Fibroblast of villous mesenchyme (primary cell): Measurements from ENCODE around the gene CD55. TPM values are rescaled to one million over a fixed set of nuclear protein-coding genes. Genes with fewer than 3 reads are reported as not detected.

Experiments used
- DNase-seq: peaks from one replicate; pipeline ENCODE4 v3.0.0-alpha.2; 2010; ENCODE audit warnings: low read depth
- H3K4me3 ChIP-seq: 2 replicates; pipeline ENCODE4 v1.5.1; 2011; ENCODE audit warnings: low read depth, mild to moderate bottlenecking, low read length
- total RNA-seq: library from RNA; depleted of rRNA; stranded (reverse); fragments of >200 nt; gene quantifications from 2 replicates; pipeline ENCODE4 v1.2.3, GENCODE V29; 2012
- TF ChIP-seq, protein P1 (sequence below): IDR thresholded peaks from 2 replicates; pipeline ENCODE4 v1.5.1; 2012; ENCODE audit warnings: low read depth, mild to moderate bottlenecking, low read length; ENCODE audit not compliant: insufficient read depth

CD55 gene
- total RNA-seq, 1 donor, result 29.4 TPM

- H3K4me3 ChIP-seq, result peak overlapping the region; percentile 74
- DNase-seq, result no peak
- TF ChIP-seq, protein P1, sequence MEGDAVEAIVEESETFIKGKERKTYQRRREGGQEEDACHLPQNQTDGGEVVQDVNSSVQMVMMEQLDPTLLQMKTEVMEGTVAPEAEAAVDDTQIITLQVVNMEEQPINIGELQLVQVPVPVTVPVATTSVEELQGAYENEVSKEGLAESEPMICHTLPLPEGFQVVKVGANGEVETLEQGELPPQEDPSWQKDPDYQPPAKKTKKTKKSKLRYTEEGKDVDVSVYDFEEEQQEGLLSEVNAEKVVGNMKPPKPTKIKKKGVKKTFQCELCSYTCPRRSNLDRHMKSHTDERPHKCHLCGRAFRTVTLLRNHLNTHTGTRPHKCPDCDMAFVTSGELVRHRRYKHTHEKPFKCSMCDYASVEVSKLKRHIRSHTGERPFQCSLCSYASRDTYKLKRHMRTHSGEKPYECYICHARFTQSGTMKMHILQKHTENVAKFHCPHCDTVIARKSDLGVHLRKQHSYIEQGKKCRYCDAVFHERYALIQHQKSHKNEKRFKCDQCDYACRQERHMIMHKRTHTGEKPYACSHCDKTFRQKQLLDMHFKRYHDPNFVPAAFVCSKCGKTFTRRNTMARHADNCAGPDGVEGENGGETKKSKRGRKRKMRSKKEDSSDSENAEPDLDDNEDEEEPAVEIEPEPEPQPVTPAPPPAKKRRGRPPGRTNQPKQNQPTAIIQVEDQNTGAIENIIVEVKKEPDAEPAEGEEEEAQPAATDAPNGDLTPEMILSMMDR, result no peak
Measured at GRCh38 chr1:207323425-207324225, 2.1 kb downstream of the CD55 start.

- TF ChIP-seq, protein P1, result no peak
- DNase-seq, result peak; percentile 84
- no peak overlapping the region for H3K4me3 ChIP-seq
Measured at GRCh38 chr1:207328004-207328403, 6.5 kb downstream of the CD55 start.

DNA sequence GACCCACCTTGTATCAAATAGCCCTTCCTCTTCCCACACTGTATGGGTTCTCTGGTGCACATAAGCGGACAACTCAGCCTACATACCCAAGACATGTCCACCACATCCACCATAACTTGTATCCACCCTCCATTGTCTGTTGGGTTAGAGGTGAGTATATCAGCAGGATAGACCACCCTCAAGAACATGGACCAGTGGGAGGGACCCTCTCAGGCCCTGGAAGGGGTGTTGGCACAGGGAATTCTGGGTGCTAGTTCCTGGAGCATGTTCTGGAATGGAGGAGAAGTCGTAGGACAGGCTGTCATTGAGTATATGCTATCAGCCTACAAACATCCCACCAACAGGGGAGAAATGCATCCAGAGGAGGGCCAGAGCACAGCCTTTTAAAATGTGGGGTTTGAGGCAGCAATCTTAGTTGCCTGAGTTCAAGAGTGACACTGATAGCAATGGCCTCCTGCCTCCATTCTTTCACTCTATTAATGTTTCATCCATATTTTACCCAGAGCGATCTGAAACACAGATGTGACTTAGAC, 7.5 kb downstream of the CD55 start:
- DNase-seq, result no peak
- TF ChIP-seq, protein P1, result no peak

DNA sequence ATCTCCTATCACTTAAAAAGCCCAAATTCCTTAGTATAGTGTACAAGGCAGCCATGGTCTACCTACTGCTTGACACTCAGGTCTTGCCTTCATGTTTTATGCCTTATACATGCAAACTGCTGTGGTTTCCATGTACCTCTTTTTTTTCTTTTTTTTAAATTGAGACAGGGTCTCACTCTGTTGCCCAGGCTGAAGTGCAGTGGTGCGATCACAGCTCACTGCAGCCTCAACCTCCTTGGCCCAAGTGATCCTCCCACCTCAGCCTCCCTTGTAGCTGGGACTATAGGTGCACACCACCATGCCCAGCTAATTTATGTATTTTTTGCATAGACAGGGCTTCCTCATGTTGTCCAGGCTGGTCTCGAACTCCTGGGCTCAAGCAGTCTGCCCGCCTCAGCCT, 8.0 kb downstream of the CD55 start:
- H3K4me3 ChIP-seq, result no peak overlapping the region
- DNase-seq, result no peak
- TF ChIP-seq, protein P1, result no peak

More for the DNA sequence above, 7.5 kb downstream of the CD55 start:
- H3K4me3 ChIP-seq, result no peak overlapping the region

DNA sequence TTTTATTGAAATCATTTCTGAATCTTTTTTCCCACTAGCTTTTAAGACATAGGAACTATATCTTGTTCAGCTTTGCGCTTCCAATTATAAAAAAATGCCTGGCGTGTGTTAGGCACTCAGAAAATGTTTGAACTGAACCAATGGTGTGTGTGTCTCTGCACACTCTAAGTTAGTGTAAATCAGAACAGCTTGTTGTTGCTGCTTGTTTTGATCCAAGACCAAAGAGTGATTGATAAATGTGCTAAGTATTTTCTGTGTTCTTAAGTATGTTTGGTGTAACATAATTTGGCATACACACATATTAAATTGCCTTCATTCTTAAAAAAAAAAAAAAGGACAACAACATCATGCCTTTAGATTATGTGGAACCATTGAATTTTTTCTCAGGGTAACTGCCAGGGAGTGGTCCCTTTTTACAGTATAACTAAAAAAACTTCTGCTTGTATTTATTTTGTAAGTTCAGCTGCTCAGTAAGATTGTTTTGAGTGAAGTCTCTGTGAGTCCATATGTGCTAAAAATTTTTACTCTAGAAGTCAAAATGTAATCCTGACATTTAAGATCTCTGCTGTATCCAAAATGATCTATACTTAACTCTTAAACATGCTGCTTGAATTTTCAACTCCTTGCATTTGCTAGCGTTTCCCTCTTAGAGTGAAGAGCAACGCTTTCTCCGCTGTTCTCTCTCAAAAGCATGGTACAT, 8.7 kb downstream of the CD55 start:
- H3K4me3 ChIP-seq, result no peak overlapping the region
- TF ChIP-seq, protein P1, result no peak
- no peak for DNase-seq

DNA sequence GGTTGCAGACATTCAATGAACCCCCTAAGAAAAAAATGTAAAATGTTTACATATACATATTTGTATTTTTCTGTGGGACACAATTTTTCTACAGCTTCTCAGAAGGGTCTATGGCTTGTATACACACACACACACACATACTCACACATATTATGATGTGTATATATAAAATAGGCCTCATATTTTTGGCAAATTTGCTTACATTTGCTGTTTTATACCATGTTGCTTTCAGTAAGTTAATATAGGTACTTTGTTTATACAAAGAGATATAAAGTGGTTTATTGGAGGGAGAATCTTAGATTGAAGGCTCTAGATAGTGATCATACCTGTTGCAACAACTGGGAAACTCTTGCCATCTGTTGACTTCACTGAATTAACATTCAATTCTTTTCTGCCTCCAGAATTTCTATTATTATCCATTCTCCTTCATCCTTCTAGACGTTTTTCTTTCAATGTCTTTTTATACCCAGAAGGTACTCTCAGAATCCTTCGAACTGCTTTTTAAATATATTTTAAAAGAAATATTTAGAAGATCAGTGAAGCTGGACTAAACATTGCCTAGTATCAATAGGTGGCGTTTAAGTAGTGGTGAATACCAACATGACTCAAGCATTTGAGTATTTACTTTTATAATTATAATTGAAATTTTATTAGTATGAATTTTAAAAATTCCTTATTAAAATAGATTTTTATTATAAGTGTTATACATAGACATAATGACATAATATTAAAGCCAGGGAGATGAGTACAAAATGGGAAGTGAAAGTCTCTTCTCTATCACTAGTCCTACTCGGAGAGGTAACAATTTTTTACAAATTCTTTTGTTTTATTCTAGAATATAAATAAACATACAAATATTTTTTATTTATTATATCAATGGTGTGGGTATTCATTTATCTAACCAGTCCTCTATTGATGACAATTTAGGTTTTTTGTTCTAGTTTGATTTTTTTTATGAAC, 10.2 kb downstream of the CD55 start:
- no peak for DNase-seq
- TF ChIP-seq, protein P1, result no peak
- no peak overlapping the region for H3K4me3 ChIP-seq
